RWPE2 (cell line): ENCODE data around the gene LACRT.
A peak's percentile ranks its signal among the peaks of the same experiment; 100 is the strongest.

Source experiments
- ATAC-seq: fragments of 200-7000 bp; cut with Tn5 transposase; 3 replicates; pipeline ENCODE4 v1.9.1; 2021; ENCODE audit warnings: low read depth
- DNase-seq: peaks from one replicate; pipeline ENCODE4 v3.0.0-alpha.2; 2020; ENCODE audit warnings: low spot score
- H3K27ac ChIP-seq: fragments of 450-650 bp; 2 replicates; pipeline ENCODE4 v1.5.1; 2017; ENCODE audit warnings: mild to moderate bottlenecking; ENCODE audit not compliant: poor library complexity, severe bottlenecking
- H3K27me3 ChIP-seq: fragments of 250-450 bp; sonication (Bioruptor Pico); 2 replicates; pipeline ENCODE4 v1.5.1; 2021; ENCODE audit warnings: mild to moderate bottlenecking, moderate library complexity; ENCODE audit not compliant: insufficient read depth, poor library complexity, severe bottlenecking
- H3K36me3 ChIP-seq: fragments of 250-450 bp; sonication (Bioruptor Pico); 2 replicates; pipeline ENCODE4 v1.5.1; 2020; ENCODE audit warnings: low read depth, mild to moderate bottlenecking, moderate library complexity
- H3K4me1 ChIP-seq: fragments of 250-450 bp; sonication (Bioruptor Pico); 2 replicates; pipeline ENCODE4 v1.5.1; 2021; ENCODE audit warnings: mild to moderate bottlenecking, moderate library complexity; ENCODE audit not compliant: insufficient read depth, poor library complexity, severe bottlenecking
- H3K4me3 ChIP-seq: fragments of 250-450 bp; sonication (Bioruptor Pico); 2 replicates; pipeline ENCODE4 v1.5.1; 2021; ENCODE audit warnings: mild to moderate bottlenecking, moderate library complexity; ENCODE audit not compliant: severe bottlenecking
- H3K9me3 ChIP-seq: fragments of 250-450 bp; sonication (Bioruptor Pico); 2 replicates; pipeline ENCODE4 v1.5.1; 2021; ENCODE audit warnings: mild to moderate bottlenecking, moderate library complexity; ENCODE audit not compliant: severe bottlenecking
- CTCF ChIP-seq: fragments of 450-650 bp; IDR thresholded peaks from one replicate; pipeline ENCODE4 v1.5.1; 2017; ENCODE audit warnings: mild to moderate bottlenecking, moderate library complexity; ENCODE audit not compliant: poor library complexity, severe bottlenecking

The LACRT gene

GRCh38 chr12:54598970-54599369 is 35.7 kb downstream of the LACRT start:
- no peaks in the 10 kb centered on the region for H3K9me3 ChIP-seq
- H3K27ac ChIP-seq, result no peak overlapping the region
- ATAC-seq (no peak), DNase-seq (no peak)
- H3K4me3 ChIP-seq, result no peak overlapping the region
- no peaks in the 10 kb centered on the region for H3K27me3 ChIP-seq
- H3K4me1 ChIP-seq, result no peaks in the 10 kb centered on the region
- H3K36me3 ChIP-seq, result no peaks in the 10 kb centered on the region
- TF ChIP-seq CTCF, result no peak

DNA sequence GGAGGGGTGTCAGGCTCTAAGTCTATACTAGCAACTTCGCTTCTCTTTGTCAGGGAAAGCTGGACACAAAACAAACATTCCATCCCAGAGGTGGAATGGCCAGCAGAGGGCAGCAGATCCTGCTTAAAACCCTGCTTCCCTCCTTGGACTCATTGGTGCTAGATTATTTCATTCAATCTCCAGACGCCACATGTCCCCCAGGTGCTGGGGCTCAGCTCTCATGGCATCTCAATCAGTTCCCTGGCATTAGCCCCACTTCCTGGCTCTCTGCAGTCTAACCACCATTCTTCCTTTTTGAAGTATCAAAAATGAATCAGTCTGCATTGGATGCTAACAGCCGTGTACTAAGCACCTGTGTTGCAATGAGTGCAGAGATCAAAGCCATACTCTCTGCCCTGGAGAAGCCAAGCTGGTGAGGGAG is 38.2 kb downstream of the LACRT start:
- Histone ChIP-seq H3K27ac (no peak overlapping the region), H3K4me3 (no peak overlapping the region), H3K4me1 (no peaks in the 10 kb centered on the region), H3K27me3 (no peaks in the 10 kb centered on the region), H3K36me3 (no peaks in the 10 kb centered on the region), H3K9me3 (no peaks in the 10 kb centered on the region)
- DNase-seq (no peak), ATAC-seq (peak; percentile 76)
- TF ChIP-seq CTCF, result peak; percentile 90

- H3K36me3 ChIP-seq, result no peaks in the 10 kb centered on the region
- no peaks in the 10 kb centered on the region for H3K4me1 ChIP-seq
- no peak overlapping the region for H3K27ac ChIP-seq
- no peak for TF ChIP-seq CTCF
- ATAC-seq (no peak), DNase-seq (no peak)
- H3K27me3 ChIP-seq, result no peaks in the 10 kb centered on the region
- H3K4me3 ChIP-seq, result no peak overlapping the region
- no peaks in the 10 kb centered on the region for H3K9me3 ChIP-seq
These were observed 39.2 kb downstream of the LACRT start for GRCh38 chr12:54595471-54595870.

GRCh38 chr12:54593725-54594124 is 41.0 kb downstream of the LACRT start:
- no peak for TF ChIP-seq CTCF
- Histone ChIP-seq H3K36me3 (no peaks in the 10 kb centered on the region), H3K27ac (no peak overlapping the region), H3K4me1 (no peaks in the 10 kb centered on the region), H3K9me3 (no peaks in the 10 kb centered on the region), H3K4me3 (no peak overlapping the region), H3K27me3 (peaks cover 8% of the 10 kb centered on the region)
- ATAC-seq, result no peak
- no peak for DNase-seq

GRCh38 chr12:54593135-54593534 is 41.6 kb downstream of the LACRT start:
- no peak for TF ChIP-seq CTCF

More at GRCh38 chr12:54593135-54593534, 41.6 kb downstream of the LACRT start:
- Histone ChIP-seq H3K9me3 (no peaks in the 10 kb centered on the region), H3K36me3 (no peaks in the 10 kb centered on the region), H3K27me3 (peaks cover 12% of the 10 kb centered on the region), H3K4me3 (no peak overlapping the region), H3K27ac (no peak overlapping the region), H3K4me1 (no peaks in the 10 kb centered on the region)
- ATAC-seq, result no peak
- no peak for DNase-seq
